HG03378 (cell line): ENCODE measurements around the gene SMIM23.

Experiments
- ATAC-seq: cut with Tn5 transposase; IDR thresholded peaks from one replicate; pipeline ENCODE4 v1.9.1; 2021; ENCODE audit warnings: mild to moderate bottlenecking, moderate library complexity; ENCODE audit not compliant: unreplicated experiment

Gene SMIM23

GRCh38 chr5:171813813-171814490 lies 28.3 kb downstream of the SMIM23 start:
- no peak for ATAC-seq

- ATAC-seq = no peak
Measured at GRCh38 chr5:171816666-171817065, 31.0 kb downstream of the SMIM23 start.

GRCh38 chr5:171820561-171820960 lies 34.9 kb downstream of the SMIM23 start:
- no peak for ATAC-seq

GRCh38 chr5:171821286-171821685 lies 35.7 kb downstream of the SMIM23 start:
- no peak for ATAC-seq

DNA sequence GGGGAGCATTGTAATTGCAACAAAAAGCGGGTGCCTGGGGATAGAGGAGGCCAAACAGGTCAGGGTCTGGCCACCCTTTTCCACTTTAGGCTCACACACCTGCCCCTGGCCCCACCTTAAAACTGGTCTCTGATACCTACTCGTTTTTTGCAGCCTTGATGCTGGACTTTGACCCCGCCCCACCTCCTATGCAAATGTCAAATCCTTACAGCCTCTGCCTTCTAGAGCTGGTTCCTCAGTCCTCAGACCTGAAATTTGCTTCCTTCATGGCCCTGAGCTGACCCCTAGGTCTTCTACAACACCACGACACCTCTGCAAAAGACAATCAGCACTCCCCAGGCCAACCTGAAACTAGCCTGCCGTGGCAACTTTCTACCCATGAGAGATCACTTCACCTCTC lies 37.7 kb downstream of the SMIM23 start:
- ATAC-seq = no peak

GRCh38 chr5:171825051-171825450 lies 39.4 kb downstream of the SMIM23 start:
- ATAC-seq = no peak

GRCh38 chr5:171826132-171826531 lies 40.5 kb downstream of the SMIM23 start:
- no peak for ATAC-seq

DNA sequence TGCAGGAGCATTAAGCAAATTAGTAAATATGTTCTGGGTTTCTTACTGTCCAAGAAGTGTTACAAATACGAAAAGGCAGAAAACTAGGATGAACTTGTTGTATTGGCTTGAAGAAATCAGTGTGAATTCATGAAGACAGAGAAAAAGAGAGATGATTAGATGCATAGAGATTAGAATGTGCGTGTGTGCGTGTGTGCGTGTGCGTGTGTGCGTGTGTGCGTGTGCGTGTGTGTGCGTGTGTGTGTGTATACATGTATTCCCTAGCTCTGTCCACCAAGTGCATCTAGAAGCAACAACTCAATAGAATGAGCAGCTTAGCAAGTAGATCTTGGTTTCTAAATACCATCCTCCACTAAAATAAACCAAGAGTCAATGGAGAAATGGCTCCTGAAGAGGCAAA lies 41.5 kb downstream of the SMIM23 start:
- no peak for ATAC-seq

- ATAC-seq = no peak
Measured at GRCh38 chr5:171830686-171831085, 45.1 kb downstream of the SMIM23 start.

GRCh38 chr5:171832775-171833174 lies 47.2 kb downstream of the SMIM23 start:
- no peak for ATAC-seq

- no peak for ATAC-seq
Measured at GRCh38 chr5:171834461-171834860, 48.8 kb downstream of the SMIM23 start.

- no peak for ATAC-seq
Measured at GRCh38 chr5:171835066-171835465, 49.4 kb downstream of the SMIM23 start.

- ATAC-seq = no peak
Measured at GRCh38 chr5:171837522-171837921, 51.9 kb downstream of the SMIM23 start.

DNA sequence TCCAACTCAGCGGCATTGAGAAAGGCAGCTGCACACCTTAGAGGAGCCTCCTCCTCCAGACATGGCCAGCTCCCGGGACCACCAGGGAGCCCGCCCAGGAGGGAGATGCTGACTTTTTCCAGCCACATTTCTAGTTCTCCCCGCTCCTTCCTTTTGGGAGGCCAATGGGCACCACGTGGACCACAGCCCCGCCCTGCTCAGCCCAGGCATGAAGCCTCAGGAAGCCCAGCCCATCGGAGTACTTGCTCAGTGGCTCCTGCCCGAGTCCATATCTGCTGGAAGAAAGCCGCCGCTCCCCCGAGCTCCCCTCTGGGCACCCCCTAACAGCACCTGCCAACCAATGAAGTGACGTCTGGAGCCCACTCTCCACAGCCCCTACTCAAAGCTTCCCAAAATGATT lies 52.4 kb downstream of the SMIM23 start:
- no peak for ATAC-seq

DNA sequence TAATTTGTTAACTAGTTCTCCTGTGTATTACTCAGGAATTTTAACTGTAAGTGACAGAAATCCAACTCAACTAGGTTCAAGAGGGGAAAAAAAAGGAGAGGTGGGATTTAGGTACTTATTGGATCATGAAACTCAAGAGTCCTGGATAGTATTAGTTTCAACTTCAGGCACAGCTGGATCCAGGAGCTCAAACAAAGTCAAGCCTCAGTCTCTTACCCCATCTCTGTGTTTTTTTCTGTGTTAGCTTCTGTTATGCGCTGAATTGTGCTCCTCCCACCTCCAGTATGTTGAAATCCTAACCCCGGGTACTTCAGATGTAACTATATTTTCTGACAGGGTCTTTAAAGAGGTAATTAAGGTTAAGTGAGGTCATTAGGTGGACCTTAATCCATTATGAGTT lies 53.5 kb downstream of the SMIM23 start:
- no peak for ATAC-seq

GRCh38 chr5:171840066-171840465 lies 54.4 kb downstream of the SMIM23 start:
- ATAC-seq = no peak
